Measurements from ENCODE around the gene MSL3B.

MSL3B gene

GRCh38 chr2:233831011-233831721, 37.0 kb downstream of the MSL3B start:
- Mint-ChIP-seq H3K9me3 (ENCODE audit: unreplicated experiment) (peaks cover 1% of the 10 kb centered on the region), H3K27me3 (ENCODE audit: unreplicated experiment) (no peaks in the 10 kb centered on the region), H3K4me1 (ENCODE audit: low read depth, unreplicated experiment) (peaks cover 6% of the 10 kb centered on the region), H3K4me3 (ENCODE audit: unreplicated experiment) (no peak overlapping the region), H3K36me3 (ENCODE audit: unreplicated experiment) (no peaks in the 10 kb centered on the region), H3K27ac (ENCODE audit: unreplicated experiment) (no peak overlapping the region)
- DNase-seq = peak; percentile 57
- TF ChIP-seq, protein P1, sequence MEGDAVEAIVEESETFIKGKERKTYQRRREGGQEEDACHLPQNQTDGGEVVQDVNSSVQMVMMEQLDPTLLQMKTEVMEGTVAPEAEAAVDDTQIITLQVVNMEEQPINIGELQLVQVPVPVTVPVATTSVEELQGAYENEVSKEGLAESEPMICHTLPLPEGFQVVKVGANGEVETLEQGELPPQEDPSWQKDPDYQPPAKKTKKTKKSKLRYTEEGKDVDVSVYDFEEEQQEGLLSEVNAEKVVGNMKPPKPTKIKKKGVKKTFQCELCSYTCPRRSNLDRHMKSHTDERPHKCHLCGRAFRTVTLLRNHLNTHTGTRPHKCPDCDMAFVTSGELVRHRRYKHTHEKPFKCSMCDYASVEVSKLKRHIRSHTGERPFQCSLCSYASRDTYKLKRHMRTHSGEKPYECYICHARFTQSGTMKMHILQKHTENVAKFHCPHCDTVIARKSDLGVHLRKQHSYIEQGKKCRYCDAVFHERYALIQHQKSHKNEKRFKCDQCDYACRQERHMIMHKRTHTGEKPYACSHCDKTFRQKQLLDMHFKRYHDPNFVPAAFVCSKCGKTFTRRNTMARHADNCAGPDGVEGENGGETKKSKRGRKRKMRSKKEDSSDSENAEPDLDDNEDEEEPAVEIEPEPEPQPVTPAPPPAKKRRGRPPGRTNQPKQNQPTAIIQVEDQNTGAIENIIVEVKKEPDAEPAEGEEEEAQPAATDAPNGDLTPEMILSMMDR (IDR thresholded peaks at IDR 0.05; ENCODE audit: partially characterized antibody, unreplicated experiment) = no peak

DNA sequence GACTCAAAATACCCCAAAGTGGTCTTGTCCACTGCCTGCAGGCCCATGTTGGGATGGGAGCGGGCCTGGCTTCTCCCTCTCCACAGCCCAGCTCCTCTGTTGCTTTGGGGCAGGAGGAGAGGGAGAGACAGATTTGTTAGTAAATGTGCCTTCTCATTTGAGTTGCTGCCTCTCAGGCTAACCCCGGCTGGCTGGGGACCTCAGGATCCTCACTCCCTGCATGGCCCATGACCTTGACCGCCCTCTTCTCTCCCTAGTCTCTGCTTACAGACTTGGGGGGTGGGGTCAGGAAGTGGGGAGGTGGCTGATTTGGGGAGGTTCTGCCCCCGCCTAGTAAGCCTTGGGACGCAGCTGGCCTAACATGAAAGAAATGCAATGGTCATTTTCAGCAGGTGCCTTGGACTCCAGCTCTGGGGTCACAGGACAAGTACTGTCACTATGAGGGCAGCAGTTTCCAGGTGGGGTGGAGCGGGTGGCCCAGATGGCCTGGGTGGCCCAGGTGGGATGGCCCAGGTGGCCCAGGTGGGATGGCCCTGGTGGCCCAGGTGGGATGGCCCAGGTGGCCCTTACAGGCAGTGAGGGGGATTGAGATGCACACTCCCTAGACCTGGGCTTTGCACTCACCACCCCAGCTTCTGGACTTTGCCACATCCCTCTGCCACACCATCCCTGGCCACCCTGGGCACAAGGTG, 37.9 kb downstream of the MSL3B start:
- H3K4me1 Mint-ChIP-seq (ENCODE audit: low read depth, unreplicated experiment) = peaks cover 6% of the 10 kb centered on the region
- peaks cover 1% of the 10 kb centered on the region for H3K9me3 Mint-ChIP-seq (ENCODE audit: unreplicated experiment)
- TF ChIP-seq, protein P1 (IDR thresholded peaks at IDR 0.05; ENCODE audit: partially characterized antibody, unreplicated experiment) = no peak
- no peaks in the 10 kb centered on the region for H3K27me3 Mint-ChIP-seq (ENCODE audit: unreplicated experiment)
- no peak for DNase-seq
- H3K4me3 Mint-ChIP-seq (ENCODE audit: unreplicated experiment) = no peak overlapping the region
- no peaks in the 10 kb centered on the region for H3K36me3 Mint-ChIP-seq (ENCODE audit: unreplicated experiment)
- no peak overlapping the region for H3K27ac Mint-ChIP-seq (ENCODE audit: unreplicated experiment)

- DNase-seq = no peak
- TF ChIP-seq, protein P1 (IDR thresholded peaks at IDR 0.05; ENCODE audit: partially characterized antibody, unreplicated experiment) = no peak
- H3K4me1 Mint-ChIP-seq (ENCODE audit: low read depth, unreplicated experiment) = peaks cover 6% of the 10 kb centered on the region
- no peaks in the 10 kb centered on the region for H3K27me3 Mint-ChIP-seq (ENCODE audit: unreplicated experiment)
- H3K4me3 Mint-ChIP-seq (ENCODE audit: unreplicated experiment) = no peak overlapping the region
- peaks cover 1% of the 10 kb centered on the region for H3K9me3 Mint-ChIP-seq (ENCODE audit: unreplicated experiment)
- no peaks in the 10 kb centered on the region for H3K36me3 Mint-ChIP-seq (ENCODE audit: unreplicated experiment)
- no peak overlapping the region for H3K27ac Mint-ChIP-seq (ENCODE audit: unreplicated experiment)
These were observed 38.7 kb downstream of the MSL3B start for GRCh38 chr2:233829193-233830110.

DNA sequence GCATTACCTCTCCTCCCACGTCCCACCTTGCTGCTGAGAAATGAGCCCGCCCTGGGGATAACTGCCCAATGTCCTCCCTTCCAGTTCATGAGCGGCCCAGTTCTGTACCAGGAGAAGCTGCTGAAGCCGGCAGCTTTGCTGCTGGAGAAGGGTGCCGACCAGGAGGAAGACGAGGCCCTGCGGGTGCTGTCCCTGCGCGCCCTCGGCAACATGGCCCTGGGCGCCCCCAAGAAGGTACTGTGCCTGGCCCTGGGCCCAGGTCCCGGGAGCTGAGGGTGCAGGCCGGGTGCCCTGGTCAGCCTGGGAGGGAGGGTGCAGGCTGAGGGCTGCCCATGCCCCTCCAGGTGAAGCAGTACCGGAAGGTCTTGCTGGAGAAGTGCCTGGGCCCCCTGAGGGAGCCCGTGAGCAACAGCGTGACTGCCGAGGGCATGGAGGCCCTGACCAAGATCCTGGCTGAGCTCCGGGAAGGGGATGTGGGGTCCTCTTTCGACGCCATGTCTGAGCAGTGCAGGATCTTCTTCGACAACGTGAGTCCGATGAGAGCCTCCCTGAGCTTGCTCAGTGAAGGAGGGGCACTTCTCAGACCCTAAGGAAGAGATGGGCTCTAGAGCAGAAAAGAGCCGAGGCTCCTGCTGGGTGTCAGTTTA, 39.5 kb downstream of the MSL3B start:
- Mint-ChIP-seq H3K27ac (ENCODE audit: unreplicated experiment) (no peak overlapping the region), H3K4me1 (ENCODE audit: low read depth, unreplicated experiment) (peaks cover 6% of the 10 kb centered on the region)
- DNase-seq = no peak

More for the DNA sequence above, 39.5 kb downstream of the MSL3B start:
- no peak overlapping the region for H3K4me3 Mint-ChIP-seq (ENCODE audit: unreplicated experiment)
- no peaks in the 10 kb centered on the region for H3K36me3 Mint-ChIP-seq (ENCODE audit: unreplicated experiment)
- TF ChIP-seq, protein P1 (IDR thresholded peaks at IDR 0.05; ENCODE audit: partially characterized antibody, unreplicated experiment) = no peak
- H3K27me3 Mint-ChIP-seq (ENCODE audit: unreplicated experiment) = no peaks in the 10 kb centered on the region
- peaks cover 1% of the 10 kb centered on the region for H3K9me3 Mint-ChIP-seq (ENCODE audit: unreplicated experiment)

All from glutamatergic neuron (in vitro differentiated cells).